8988T (cell line): Measurements from ENCODE around the gene EIF3F.

Experiments used
- DNase-seq: peaks from one replicate; pipeline ENCODE4 v3.0.0; 2011

EIF3F gene

DNA sequence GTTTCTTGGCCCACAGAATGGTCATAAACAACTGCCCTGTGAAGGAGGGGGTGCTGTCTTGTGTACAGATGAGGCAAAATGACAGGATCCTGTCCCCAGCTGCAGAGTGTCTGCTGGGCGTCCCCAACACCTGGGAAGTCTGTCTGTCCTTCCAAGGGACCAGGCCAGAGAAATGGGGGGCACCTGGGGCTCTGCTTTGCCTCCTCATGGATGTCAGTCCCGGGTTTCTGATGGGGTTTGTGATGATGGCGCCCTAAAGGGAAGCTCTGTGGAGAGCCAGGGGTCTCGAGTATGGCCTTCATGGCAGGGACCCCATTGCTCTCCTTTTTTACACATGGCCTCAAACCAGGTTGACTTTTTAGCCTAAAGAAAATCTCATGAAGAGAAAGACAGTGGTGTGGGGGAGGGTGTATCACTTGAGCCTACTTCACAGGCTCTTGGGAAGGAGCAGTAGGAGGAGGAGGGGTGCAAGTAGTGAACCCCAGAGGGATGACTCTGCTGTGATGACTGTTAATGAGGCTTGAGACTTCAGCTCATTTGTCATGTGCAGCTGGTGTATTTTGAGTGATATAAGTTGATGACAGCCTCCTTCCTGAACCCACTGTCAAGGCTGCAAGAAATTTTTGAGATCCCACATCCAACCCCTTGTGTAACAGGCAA is 53.3 kb downstream of the EIF3F start:
- no peak for DNase-seq

DNA sequence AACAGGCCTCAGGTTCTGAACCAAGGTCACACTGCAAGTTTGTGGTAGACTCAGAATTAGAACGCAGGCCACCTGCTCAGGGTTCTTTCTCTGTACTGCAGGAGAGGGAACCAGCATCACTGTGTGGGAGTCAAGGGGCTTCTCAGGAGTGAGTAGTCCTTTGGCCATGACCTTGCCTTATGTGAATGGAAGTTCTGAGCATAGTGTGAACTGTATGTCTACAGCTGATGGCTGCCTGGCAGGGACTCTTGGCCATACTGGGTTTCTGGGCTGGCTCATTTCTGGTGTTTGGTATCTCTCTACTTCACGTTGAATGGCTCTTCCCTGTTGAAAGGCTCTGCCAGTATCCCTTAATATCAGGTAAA is 53.8 kb downstream of the EIF3F start:
- no peak for DNase-seq

DNA sequence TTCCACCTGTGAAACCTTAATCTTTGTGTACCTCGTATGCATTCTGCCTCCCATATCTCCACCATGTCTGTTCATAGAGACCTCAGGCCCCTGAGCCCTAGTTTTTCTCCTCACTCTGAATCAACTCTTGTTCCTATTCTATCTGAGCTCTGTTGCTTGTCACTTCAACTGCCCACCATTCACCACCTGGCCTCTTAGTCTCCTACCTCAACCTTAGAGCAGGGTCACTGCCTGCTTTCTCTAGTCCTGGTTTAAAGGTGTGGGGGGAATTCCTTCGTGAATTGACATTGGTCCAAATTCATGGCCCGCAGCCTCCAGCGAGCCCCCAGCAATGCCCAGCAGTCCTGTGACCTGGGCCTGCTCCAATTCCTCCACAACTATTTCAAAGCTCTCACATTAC is 54.4 kb downstream of the EIF3F start:
- no peak for DNase-seq

DNA sequence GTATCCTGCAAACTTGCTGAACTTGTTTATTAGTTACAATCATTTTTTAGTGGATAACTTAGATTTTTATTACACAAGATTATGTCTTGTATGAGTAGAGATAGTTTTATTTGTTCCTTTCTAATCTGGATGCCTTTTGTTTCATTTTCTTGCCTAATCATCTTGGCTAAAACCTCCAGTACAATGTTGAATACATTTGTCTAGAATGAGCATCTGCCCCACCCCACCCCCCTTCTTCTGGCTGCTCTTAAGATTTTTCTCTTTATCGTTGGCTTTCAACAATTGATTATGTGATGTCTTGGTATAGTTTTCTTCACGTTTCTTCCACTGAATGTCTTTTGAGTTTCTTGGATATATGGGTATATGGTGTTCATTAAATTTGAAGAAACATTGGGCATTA is 56.6 kb downstream of the EIF3F start:
- no peak for DNase-seq

DNA sequence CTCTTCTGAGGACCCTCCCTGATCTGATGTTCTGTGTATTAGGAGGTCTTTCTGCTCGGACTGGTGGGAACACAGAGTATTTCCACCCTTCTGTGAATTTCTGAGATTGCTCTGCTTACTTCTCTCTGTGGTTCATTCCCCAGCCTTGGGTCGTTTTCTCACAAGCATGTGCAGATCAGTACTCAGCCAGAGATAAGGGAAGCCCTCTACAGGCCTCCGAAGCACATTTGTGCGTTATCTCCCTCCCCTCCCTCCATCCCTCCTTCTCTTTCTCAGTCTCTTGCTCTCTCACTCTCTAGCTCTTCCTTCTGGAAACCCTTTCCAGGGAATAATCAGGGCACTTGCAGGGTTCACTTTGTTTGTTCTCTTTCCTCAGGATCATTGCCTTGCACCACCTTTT is 58.7 kb downstream of the EIF3F start:
- DNase-seq = no peak

DNA sequence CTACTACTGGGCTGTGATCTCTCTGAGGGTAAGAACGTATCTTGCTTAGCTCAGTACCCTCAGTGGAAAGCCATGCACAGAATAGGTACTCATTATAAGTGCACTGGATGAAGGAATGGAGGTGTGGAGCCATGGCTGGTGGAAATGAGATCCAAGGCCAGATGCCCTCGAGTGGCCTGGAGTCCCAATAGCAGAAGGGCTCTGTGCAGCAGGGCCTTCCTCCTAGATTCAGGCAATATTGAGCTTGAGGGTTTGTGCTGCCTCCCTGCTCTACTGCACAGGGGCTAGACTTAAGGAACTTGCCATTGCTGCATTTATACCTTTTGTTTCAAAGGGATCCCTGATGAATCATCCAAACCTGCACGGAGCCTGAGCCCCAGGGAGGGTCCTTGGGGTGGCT is 60.2 kb downstream of the EIF3F start:
- DNase-seq = no peak

DNA sequence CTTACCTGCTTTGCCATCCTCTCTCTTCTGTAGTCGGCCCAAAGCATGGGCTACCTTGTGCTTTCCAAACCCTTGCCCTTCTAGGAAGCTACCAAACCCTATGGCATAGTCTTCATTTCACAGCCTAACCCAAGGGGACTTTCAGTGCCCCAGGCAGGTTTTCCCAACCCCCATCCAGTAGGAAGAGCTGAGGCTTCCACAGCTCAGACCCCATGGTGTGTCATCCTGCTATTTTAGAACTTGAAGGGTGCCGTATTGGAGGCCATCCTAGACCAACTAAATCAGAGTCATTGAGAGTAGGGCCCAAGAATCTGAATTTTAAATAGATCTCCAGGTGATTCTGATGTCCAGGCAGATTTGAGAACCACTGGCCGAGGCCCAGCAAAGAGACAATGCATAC is 61.9 kb downstream of the EIF3F start:
- no peak for DNase-seq
